HepG2 (cell line): ENCODE results near the gene RAB1B. TPM values are rescaled to one million over a fixed set of nuclear protein-coding genes. Genes with fewer than 3 reads are reported as not detected.

Experiments used
- ARNTL ChIP-seq: sonication (generic); formaldehyde crosslinking; IDR thresholded peaks from 2 replicates; pipeline ENCODE4 v1.4.0; 2020; ENCODE audit warnings: mild to moderate bottlenecking, missing genetic modification reagents
- NAIF1 ChIP-seq: sonication (generic); formaldehyde crosslinking; IDR thresholded peaks from 2 replicates; pipeline ENCODE4 v1.5.0; 2020; ENCODE audit warnings: mild to moderate bottlenecking, missing genetic modification reagents, borderline replicate concordance
- SNAPC2 ChIP-seq: sonication (generic); formaldehyde crosslinking; IDR thresholded peaks from 2 replicates; pipeline ENCODE4 v1.8.1; 2022; ENCODE audit warnings: mild to moderate bottlenecking, missing genetic modification reagents
- SRF ChIP-seq: IDR thresholded peaks from 2 replicates; pipeline ENCODE4 v1.6.1; 2011; ENCODE audit warnings: mild to moderate bottlenecking, low read depth, low read length, moderate library complexity
- STAG1 ChIP-seq: sonication (generic); formaldehyde crosslinking; IDR thresholded peaks from 2 replicates; pipeline ENCODE4 v1.4.0; 2020; ENCODE audit warnings: missing genetic modification reagents
- U2AF1 ChIP-seq: fragments of 200-400 bp; formaldehyde crosslinking; optimal IDR thresholded peaks from 2 replicates; pipeline ENCODE3; 2017; ENCODE audit warnings: mild to moderate bottlenecking, low read depth, low read length
- YY1 ChIP-seq: IDR thresholded peaks from 2 replicates; pipeline ENCODE4 v1.6.1; 2011; ENCODE audit warnings: low read length, low read depth, moderate library complexity, mild to moderate bottlenecking; ENCODE audit not compliant: insufficient read depth, insufficient replicate concordance
- ZFP36L2 ChIP-seq: sonication (generic); formaldehyde crosslinking; IDR thresholded peaks from 2 replicates; pipeline ENCODE4 v1.4.0; 2020; ENCODE audit warnings: missing genetic modification reagents
- ZKSCAN8 ChIP-seq: IDR thresholded peaks from 2 replicates; pipeline ENCODE4 v1.6.1; 2016; ENCODE audit warnings: borderline replicate concordance, missing genetic modification reagents, missing compliant biosample characterization
- ZNF225 ChIP-seq: sonication (generic); formaldehyde crosslinking; IDR thresholded peaks from 2 replicates; pipeline ENCODE4 v1.4.0; 2020; ENCODE audit warnings: mild to moderate bottlenecking, missing genetic modification reagents
- ZNF24 ChIP-seq: fragments of 450-650 bp; IDR thresholded peaks from 2 replicates; pipeline ENCODE4 v1.6.1; 2017; ENCODE audit warnings: antibody characterized with exemption, mild to moderate bottlenecking
- ZNF354B ChIP-seq: sonication (generic); formaldehyde crosslinking; IDR thresholded peaks from 2 replicates; pipeline ENCODE4 v1.8.0; 2022; ENCODE audit warnings: mild to moderate bottlenecking, missing genetic modification reagents
- ZNF572 ChIP-seq: sonication (generic); formaldehyde crosslinking; IDR thresholded peaks from 2 replicates; pipeline ENCODE4 v1.5.1; 2020; ENCODE audit warnings: mild to moderate bottlenecking, missing genetic modification reagents
- polyA plus RNA-seq, 8 experiments: library from polyadenylated mRNA; depleted of rRNA in 3 of 8; stranded (reverse) in 7 of 8; unstranded in 1 of 8; fragments of >200 nt; fragmentation: Illumina TruSeq in 4 of 8; extraction: Trizol in 4 of 8; gene quantifications; 2 replicates each; pipeline versions ENCODE4 v1.2.1 to v1.2.3, GENCODE V29; 2011 to 2016; ENCODE audit warnings: low read depth in 4 of 8, missing spikeins in 1 of 8, mixed read lengths in 1 of 8; ENCODE audit not compliant: insufficient read depth in 1 of 8
- total RNA-seq, 5 experiments: library from RNA; depleted of rRNA; stranded (reverse); fragments of >200 nt; fragmentation: Illumina TruSeq; extraction: Trizol; gene quantifications; 2 replicates each; pipeline ENCODE4 v1.2.3, GENCODE V29; 2016; ENCODE audit warnings: low read depth in 1 of 5
- TF ChIP-seq, protein P1 (sequence below), 2 experiments: sonication (generic) in 1 of 2; formaldehyde crosslinking in 1 of 2; IDR thresholded peaks; 2 replicates each; pipeline versions ENCODE4 v1.6.1 to v1.9.0; 2014 to 2022; ENCODE audit warnings: antibody characterized with exemption in 1 of 2, borderline replicate concordance in 1 of 2, inconsistent platforms in 1 of 2, low read depth in 1 of 2, missing genetic modification reagents in 1 of 2
- TF ChIP-seq, protein P2 (sequence below): sonication (generic); formaldehyde crosslinking; IDR thresholded peaks from 2 replicates; pipeline ENCODE4 v1.4.0; 2020; ENCODE audit warnings: low read depth, mild to moderate bottlenecking, missing genetic modification reagents
- TF ChIP-seq, protein P3 (sequence below): sonication (generic); formaldehyde crosslinking; conservative IDR thresholded peaks from 2 replicates; pipeline ENCODE4 v1.4.0; 2020; ENCODE audit warnings: missing genetic modification reagents
- TF ChIP-seq, protein P4 (sequence below): IDR thresholded peaks from 2 replicates; pipeline ENCODE4 v1.6.1; 2018; ENCODE audit warnings: missing genetic modification reagents, mild to moderate bottlenecking, missing compliant biosample characterization

The RAB1B gene
- total and polyA plus RNA-seq, 2 of the 13 experiments (the other 11 are each of a cell fraction or from before 2014, with no cell fraction given), result 77.9 to 87.9 TPM

DNA sequence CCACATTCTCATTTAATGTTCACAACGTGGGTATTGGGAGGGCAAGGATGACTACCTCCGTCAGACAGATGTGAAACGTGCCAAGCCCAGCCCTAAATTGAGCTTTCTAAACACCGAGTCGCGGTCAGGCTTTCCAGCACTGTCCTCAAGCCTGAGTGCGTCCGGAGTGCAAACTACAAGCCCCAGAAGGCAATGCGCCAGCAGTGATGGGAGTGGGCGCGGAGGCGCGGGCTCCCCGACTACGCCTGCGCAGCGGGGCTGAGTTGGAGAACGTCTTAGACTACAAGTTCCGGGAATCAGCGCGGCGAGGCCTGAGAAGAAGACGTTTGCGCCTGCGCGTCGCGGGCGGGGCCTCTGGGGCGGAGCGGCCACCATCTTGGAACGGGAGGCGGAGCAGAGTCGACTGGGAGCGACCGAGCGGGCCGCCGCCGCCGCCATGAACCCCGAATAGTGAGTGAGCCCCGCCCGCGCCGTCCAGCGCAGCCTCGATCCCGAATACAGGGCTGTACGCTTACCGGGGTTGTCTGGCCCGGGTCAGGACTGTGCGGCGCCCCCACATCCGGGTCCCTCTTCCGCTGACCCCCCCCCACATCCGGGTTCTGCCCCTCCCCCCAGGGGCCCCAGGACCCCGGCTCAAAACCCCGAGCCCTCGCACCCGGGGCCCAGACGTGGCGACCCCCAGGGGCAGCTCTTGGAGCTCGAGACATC is at the start of gene RAB1B (continued):
- TF ChIP-seq, protein P1, sequence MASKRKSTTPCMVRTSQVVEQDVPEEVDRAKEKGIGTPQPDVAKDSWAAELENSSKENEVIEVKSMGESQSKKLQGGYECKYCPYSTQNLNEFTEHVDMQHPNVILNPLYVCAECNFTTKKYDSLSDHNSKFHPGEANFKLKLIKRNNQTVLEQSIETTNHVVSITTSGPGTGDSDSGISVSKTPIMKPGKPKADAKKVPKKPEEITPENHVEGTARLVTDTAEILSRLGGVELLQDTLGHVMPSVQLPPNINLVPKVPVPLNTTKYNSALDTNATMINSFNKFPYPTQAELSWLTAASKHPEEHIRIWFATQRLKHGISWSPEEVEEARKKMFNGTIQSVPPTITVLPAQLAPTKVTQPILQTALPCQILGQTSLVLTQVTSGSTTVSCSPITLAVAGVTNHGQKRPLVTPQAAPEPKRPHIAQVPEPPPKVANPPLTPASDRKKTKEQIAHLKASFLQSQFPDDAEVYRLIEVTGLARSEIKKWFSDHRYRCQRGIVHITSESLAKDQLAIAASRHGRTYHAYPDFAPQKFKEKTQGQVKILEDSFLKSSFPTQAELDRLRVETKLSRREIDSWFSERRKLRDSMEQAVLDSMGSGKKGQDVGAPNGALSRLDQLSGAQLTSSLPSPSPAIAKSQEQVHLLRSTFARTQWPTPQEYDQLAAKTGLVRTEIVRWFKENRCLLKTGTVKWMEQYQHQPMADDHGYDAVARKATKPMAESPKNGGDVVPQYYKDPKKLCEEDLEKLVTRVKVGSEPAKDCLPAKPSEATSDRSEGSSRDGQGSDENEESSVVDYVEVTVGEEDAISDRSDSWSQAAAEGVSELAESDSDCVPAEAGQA (IDR thresholded peaks at IDR 0.05; ENCODE audit: low read depth), result peak; percentile 89
- TF ChIP-seq, protein P1 (CRISPR knock-in tag; IDR thresholded peaks at IDR 0.05; ENCODE audit: borderline replicate concordance), result no peak
- TF ChIP-seq ARNTL (CRISPR knock-in tag) (no peak), NAIF1 (no peak), ZFP36L2 (CRISPR knock-in tag) (no peak), ZNF225 (no peak), ZNF572 (no peak), SRF (no peak), ZNF354B (no peak), YY1 (peak; percentile 96), ZNF24 (no peak), ZKSCAN8 (no peak; the same call in 1 of the 2 replicates), STAG1 (CRISPR knock-in tag) (no peak), SNAPC2 (CRISPR knock-in tag) (no peak), U2AF1 (no peak)
- TF ChIP-seq, protein P2, sequence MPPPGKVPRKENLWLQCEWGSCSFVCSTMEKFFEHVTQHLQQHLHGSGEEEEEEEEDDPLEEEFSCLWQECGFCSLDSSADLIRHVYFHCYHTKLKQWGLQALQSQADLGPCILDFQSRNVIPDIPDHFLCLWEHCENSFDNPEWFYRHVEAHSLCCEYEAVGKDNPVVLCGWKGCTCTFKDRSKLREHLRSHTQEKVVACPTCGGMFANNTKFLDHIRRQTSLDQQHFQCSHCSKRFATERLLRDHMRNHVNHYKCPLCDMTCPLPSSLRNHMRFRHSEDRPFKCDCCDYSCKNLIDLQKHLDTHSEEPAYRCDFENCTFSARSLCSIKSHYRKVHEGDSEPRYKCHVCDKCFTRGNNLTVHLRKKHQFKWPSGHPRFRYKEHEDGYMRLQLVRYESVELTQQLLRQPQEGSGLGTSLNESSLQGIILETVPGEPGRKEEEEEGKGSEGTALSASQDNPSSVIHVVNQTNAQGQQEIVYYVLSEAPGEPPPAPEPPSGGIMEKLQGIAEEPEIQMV (CRISPR knock-in tag), result 0 out of 2 replicates have a peak, but pooled peaks have one; percentile 70
- TF ChIP-seq, protein P3, sequence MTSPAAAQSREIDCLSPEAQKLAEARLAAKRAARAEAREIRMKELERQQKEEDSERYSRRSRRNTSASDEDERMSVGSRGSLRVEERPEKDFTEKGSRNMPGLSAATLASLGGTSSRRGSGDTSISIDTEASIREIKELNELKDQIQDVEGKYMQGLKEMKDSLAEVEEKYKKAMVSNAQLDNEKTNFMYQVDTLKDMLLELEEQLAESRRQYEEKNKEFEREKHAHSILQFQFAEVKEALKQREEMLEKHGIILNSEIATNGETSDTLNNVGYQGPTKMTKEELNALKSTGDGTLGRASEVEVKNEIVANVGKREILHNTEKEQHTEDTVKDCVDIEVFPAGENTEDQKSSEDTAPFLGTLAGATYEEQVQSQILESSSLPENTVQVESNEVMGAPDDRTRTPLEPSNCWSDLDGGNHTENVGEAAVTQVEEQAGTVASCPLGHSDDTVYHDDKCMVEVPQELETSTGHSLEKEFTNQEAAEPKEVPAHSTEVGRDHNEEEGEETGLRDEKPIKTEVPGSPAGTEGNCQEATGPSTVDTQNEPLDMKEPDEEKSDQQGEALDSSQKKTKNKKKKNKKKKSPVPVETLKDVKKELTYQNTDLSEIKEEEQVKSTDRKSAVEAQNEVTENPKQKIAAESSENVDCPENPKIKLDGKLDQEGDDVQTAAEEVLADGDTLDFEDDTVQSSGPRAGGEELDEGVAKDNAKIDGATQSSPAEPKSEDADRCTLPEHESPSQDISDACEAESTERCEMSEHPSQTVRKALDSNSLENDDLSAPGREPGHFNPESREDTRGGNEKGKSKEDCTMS (CRISPR knock-in tag), result no peak
- TF ChIP-seq, protein P4, sequence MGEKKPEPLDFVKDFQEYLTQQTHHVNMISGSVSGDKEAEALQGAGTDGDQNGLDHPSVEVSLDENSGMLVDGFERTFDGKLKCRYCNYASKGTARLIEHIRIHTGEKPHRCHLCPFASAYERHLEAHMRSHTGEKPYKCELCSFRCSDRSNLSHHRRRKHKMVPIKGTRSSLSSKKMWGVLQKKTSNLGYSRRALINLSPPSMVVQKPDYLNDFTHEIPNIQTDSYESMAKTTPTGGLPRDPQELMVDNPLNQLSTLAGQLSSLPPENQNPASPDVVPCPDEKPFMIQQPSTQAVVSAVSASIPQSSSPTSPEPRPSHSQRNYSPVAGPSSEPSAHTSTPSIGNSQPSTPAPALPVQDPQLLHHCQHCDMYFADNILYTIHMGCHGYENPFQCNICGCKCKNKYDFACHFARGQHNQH (CRISPR knock-in tag), result no peak; the same call in 1 of the 2 replicates
